Measurements from ENCODE around the gene DCST1.

Gene DCST1

DNA sequence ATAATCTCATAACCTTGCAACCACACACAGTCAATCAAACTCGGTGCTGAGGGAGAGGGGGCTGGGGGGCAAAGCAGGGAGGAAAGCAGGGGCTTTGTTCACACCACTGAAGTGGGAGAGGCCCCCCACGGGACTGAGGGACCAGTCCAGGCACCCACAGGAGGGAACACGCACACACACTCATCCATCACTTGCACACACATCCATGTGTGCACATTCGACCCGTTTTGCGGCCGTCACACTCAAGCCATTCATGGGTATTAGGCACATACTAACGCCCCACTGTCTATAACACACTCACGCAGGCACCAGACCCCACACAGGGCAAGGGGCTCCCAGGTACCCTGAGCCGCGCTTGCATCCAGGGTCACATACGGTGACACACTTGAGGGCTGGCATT, 59.0 kb downstream of the DCST1 start:
- no peak for DNase-seq

- peak; percentile 46 for DNase-seq
These were observed 60.4 kb downstream of the DCST1 start for GRCh38 chr1:155093911-155094621.

DNA sequence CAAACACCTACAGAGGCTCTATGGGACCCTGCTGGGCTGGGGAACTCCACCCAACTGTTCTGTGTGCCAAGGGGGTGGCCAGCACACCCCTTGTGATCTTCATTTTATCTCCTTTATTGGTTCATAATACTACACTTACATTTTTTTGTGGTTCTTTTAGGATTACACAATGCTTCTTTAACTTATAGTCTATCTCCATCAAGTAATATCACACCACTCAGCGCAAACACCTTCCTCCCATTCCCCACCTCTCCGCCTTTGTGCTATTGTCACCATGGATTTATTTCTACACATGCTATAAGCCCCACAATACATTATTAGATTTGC, 61.0 kb downstream of the DCST1 start:
- DNase-seq: no peak

- no peak for DNase-seq
These were observed 65.7 kb downstream of the DCST1 start for GRCh38 chr1:155099331-155099730.

Measured in MV-4-11 (cell line).